ENCODE results near the gene SCN8A. TPM values are rescaled to one million over a fixed set of nuclear protein-coding genes. Genes with fewer than 3 reads are reported as not detected.

Gene SCN8A
- total RNA-seq, 1 experiment from 2014 or later = 5.4 TPM

- intact Hi-C loops (cut with micrococcal nuclease; ENCODE audit: unreplicated experiment) = no loop called here
- H3K27ac Mint-ChIP-seq (ENCODE audit: unreplicated experiment) = no peak overlapping the region
- H3K4me3 Mint-ChIP-seq (ENCODE audit: low read depth, unreplicated experiment) = no peak overlapping the region
- CTCF ChIA-PET = interaction anchor here (0.6 kb wide), 1 partner anchor 13 kb away, joined by 5 read pairs; no protein-coding TSS in a partner anchor
- BruUV-seq (replicated peaks) = no TSS peak
- H3K9me3 Mint-ChIP-seq (ENCODE audit: low read depth, unreplicated experiment) = no peaks in the 10 kb centered on the region
- no peaks in the 10 kb centered on the region for H3K4me1 Mint-ChIP-seq (ENCODE audit: low read depth, unreplicated experiment)
- H3K27me3 Mint-ChIP-seq (ENCODE audit: unreplicated experiment) = peaks cover 67% of the 10 kb centered on the region
- no peaks in the 10 kb centered on the region for H3K36me3 Mint-ChIP-seq (ENCODE audit: insufficient read depth, unreplicated experiment)
- TF ChIP-seq, protein P1, sequence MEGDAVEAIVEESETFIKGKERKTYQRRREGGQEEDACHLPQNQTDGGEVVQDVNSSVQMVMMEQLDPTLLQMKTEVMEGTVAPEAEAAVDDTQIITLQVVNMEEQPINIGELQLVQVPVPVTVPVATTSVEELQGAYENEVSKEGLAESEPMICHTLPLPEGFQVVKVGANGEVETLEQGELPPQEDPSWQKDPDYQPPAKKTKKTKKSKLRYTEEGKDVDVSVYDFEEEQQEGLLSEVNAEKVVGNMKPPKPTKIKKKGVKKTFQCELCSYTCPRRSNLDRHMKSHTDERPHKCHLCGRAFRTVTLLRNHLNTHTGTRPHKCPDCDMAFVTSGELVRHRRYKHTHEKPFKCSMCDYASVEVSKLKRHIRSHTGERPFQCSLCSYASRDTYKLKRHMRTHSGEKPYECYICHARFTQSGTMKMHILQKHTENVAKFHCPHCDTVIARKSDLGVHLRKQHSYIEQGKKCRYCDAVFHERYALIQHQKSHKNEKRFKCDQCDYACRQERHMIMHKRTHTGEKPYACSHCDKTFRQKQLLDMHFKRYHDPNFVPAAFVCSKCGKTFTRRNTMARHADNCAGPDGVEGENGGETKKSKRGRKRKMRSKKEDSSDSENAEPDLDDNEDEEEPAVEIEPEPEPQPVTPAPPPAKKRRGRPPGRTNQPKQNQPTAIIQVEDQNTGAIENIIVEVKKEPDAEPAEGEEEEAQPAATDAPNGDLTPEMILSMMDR (IDR thresholded peaks at IDR 0.05; ENCODE audit: unreplicated experiment) = no peak
- DNase-seq = no peak
Observed at GRCh38 chr12:51833448-51834227, 242.6 kb downstream of the SCN8A start.

GRCh38 chr12:51834411-51834810, 243.4 kb downstream of the SCN8A start:
- no peak overlapping the region for H3K4me3 Mint-ChIP-seq (ENCODE audit: low read depth, unreplicated experiment)
- no peaks in the 10 kb centered on the region for H3K36me3 Mint-ChIP-seq (ENCODE audit: insufficient read depth, unreplicated experiment)
- BruUV-seq (replicated peaks) = no TSS peak
- H3K9me3 Mint-ChIP-seq (ENCODE audit: low read depth, unreplicated experiment) = no peaks in the 10 kb centered on the region
- peaks cover 70% of the 10 kb centered on the region for H3K27me3 Mint-ChIP-seq (ENCODE audit: unreplicated experiment)
- H3K4me1 Mint-ChIP-seq (ENCODE audit: low read depth, unreplicated experiment) = no peaks in the 10 kb centered on the region
- H3K27ac Mint-ChIP-seq (ENCODE audit: unreplicated experiment) = no peak overlapping the region
- CTCF ChIA-PET = interaction anchor here (0.6 kb wide), 1 partner anchor 725 kb away, joined by 3 read pairs; no protein-coding TSS in a partner anchor
- DNase-seq = no peak
- intact Hi-C loops (cut with micrococcal nuclease; ENCODE audit: unreplicated experiment) = no loop called here
- TF ChIP-seq, protein P1 (IDR thresholded peaks at IDR 0.05; ENCODE audit: unreplicated experiment) = no peak

DNA sequence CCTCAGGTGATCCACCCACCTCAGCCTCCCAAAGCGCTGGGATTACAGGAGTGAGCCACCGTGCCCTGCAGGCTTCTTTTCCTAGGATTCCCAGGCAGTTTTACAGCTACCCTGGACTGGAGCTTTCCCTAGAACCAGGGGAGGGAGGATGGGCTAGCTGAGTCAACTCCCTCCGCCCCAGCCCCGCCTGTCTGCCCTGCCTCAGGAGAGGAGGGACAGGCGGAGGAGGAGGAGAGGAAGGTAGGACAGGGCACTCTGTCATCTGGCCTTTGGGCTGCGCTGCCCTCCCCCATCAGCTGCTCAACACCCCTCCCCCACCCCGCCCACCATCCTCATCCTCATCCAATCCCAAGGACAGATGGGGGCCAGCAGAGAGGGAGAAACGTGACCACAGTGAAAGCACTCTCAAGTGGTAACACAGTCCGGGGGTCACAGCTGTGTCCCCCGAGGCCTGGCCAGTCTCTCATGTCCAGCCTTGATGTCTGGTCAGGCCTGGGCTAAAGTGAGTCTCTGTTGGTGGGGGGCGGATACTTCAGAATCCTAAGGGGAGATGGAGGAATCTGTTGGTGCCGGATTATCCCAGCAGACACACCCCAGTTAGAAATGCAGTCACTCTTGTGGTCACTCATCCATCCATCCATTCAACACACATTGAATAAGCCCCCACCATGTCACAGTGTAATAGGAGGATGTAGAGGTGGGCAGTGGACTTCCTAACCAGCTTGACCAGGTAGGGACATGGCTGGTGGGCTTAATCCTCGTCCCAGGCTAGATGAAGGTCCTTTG, 245.2 kb downstream of the SCN8A start:
- no TSS peak for BruUV-seq (replicated peaks)
- intact Hi-C loops (cut with micrococcal nuclease; ENCODE audit: unreplicated experiment) = no loop called here
- CTCF ChIA-PET = no interaction called here
- TF ChIP-seq, protein P1 (IDR thresholded peaks at IDR 0.05; ENCODE audit: unreplicated experiment) = no peak
- DNase-seq = no peak
- Mint-ChIP-seq H3K9me3 (ENCODE audit: low read depth, unreplicated experiment) (no peaks in the 10 kb centered on the region), H3K27me3 (ENCODE audit: unreplicated experiment) (peaks cover 71% of the 10 kb centered on the region), H3K4me3 (ENCODE audit: low read depth, unreplicated experiment) (no peak overlapping the region), H3K27ac (ENCODE audit: unreplicated experiment) (no peak overlapping the region), H3K36me3 (ENCODE audit: insufficient read depth, unreplicated experiment) (no peaks in the 10 kb centered on the region), H3K4me1 (ENCODE audit: low read depth, unreplicated experiment) (no peaks in the 10 kb centered on the region)

- Mint-ChIP-seq H3K4me1 (ENCODE audit: low read depth, unreplicated experiment) (no peaks in the 10 kb centered on the region), H3K9me3 (ENCODE audit: low read depth, unreplicated experiment) (no peaks in the 10 kb centered on the region), H3K36me3 (ENCODE audit: insufficient read depth, unreplicated experiment) (no peaks in the 10 kb centered on the region), H3K4me3 (ENCODE audit: low read depth, unreplicated experiment) (no peak overlapping the region), H3K27me3 (ENCODE audit: unreplicated experiment) (peaks cover 71% of the 10 kb centered on the region), H3K27ac (ENCODE audit: unreplicated experiment) (no peak overlapping the region)
- CTCF ChIA-PET = no interaction called here
- BruUV-seq (replicated peaks) = no TSS peak
- TF ChIP-seq, protein P1 (IDR thresholded peaks at IDR 0.05; ENCODE audit: unreplicated experiment) = no peak
- DNase-seq = no peak
- intact Hi-C loops (cut with micrococcal nuclease; ENCODE audit: unreplicated experiment) = no loop called here
Observed at GRCh38 chr12:51836827-51837173, 245.8 kb downstream of the SCN8A start.
